Right renal cortex interstitium (tissue), 3 donors: ENCODE measurements around the gene PANX2. TPM values are rescaled to one million over a fixed set of nuclear protein-coding genes. Genes with fewer than 3 reads are reported as not detected.

Experiments
- DNase-seq, 3 donors: peaks; one replicate each; pipeline ENCODE4 v3.0.0-alpha.2; 2013; ENCODE audit warnings: low read depth in 3 of 3, low spot score in 2 of 3
- polyA plus RNA-seq, 3 donors: library from polyadenylated mRNA; unstranded; fragments of 120-200 nt; gene quantifications; one replicate each; pipeline ENCODE4 v1.2.1, GENCODE V29; 2013; ENCODE audit not compliant: insufficient read length in 3 of 3

PANX2 gene
- polyA plus RNA-seq, 3 donors = 0.65 to 1.5 (median 1.1) TPM

DNA sequence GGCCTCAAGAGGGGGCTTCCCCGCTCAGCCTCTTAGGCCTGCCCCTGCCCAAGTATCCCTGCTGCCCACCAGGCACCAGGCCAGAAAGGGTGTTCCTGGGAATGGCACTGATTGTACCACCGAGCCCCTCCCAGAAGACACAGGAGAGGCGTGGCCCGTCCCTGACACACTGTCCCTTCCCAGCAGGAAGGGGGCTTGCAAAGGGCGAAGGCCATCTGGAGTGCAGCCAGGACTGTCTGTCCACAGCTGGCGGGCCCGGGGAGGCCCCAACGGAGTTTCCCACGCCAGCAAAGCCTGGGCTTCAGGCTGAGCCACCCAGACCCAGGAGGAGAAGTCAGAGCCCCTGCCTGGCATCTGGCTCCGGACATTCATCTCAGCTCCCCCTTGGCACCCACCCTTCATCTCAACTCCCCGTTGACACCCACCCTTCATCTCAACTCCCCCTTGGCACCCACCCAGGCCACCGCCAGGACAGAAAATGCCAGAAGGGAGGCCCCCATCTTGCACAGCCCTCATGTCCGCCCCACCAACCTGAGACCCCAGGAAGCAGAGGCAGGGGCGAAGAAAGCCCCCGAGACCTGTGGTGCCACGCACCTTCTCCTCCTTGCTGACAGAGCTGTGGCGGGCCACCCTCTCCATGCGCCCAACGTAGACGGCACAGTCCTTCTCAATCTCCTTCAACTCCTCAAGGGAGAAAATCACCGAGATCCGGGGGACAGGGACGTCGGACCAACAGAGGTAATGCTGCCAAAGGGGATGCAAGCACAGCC lies 54.9 kb downstream of the PANX2 start:
- DNase-seq = no peak

DNA sequence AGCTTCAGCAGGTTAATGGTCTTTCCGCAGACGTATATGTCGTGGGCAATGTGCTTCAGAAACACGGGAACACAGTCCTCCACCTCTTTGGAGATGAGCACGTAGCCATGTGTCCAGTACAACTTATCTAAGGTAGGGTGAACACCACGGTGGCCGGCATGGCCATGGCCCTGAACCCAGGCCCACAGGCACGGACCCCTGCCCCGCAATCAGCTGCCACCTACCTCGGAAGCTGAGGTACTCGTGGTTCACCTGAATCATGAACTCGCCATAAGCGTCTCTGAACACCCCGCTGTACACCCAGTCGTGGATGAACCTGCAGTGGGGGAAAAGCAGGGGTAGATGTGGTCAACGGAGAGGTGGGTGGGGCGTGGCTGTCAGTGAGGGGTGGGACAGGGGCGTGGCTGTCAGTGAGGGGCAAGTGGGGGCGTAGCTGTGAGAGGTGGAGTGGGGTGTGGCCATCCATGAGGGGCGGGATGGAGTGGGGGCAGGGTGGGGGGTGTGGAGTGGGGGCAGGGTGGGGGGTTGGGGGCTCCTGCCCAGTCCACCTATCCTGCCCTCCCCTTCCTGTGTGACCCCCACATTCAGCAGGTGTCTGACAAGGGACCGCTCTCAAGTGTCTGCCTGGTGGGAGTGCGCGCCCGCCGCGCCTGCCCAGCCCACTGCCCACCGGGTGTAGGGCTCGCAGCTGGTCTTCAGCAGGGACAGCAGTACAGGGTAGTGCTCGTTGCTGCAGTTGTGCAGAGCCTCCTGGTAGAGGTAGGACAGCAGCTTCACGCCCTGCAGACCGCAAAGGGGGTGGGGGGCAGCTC lies 55.7 kb downstream of the PANX2 start:
- no peak for DNase-seq

DNA sequence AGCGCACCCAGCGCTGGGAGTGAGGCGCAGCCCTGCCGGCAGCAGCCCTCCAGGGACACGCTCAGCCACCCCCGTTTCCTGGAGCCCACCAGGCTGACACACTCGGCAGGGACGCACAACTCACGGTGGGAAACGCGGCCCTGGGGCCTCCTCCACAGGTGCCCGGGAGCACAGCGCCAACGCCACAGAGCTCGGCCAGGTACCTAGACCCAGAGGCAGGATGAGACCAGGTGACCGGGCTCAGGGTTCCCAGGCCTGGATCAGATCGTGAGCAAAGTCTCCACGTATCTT lies 56.3 kb downstream of the PANX2 start:
- no peak for DNase-seq

DNA sequence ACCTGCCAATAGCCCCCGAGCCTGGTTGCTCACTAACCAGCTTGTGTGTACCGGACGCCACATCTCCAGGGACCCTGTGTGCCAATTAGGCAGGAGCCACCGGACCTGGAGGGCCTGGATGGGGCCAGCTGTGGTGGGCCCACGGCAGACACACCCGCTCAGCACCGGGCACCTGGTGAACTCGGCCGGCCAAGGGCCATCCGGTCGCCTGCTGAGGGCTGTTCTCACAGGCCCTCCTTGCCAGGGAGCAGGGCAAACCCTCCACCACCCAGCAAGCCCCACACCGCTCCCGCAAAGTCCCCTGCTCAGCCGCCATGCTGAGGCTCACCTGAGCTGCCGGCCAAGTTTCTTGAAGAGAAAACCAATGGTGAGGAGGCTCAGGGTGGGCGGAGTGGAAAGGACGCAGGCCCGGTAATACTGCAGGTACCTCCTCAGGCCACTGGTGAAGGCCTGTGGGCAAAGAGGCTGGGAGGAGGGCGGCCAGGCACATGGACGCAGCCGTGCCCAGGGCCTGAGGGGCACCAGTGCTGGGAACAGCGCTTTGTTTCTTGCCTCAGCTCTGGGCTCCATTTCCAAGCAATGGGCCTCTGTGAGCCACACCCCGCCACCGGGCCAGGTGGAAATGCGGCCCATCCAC lies 57.2 kb downstream of the PANX2 start:
- no peak for DNase-seq

DNA sequence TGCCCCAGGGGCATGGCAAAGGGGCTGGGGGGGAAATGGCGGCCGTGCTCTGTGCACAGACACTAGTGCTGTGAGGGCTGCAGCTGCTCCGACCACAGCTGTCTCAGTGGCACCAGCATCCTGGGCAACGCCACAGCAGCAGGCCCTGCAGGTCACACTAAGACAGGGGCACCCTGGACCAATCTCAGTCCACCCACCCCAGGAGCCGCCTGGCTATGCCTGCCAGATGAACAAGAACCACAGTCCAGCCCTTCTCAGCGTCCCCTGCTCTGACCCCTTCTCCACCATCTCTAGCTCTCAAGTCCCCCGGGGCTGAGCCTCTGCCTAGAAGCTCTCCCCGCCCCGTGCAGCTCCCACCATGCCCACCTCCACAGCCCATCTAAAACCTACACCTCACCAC lies 57.8 kb downstream of the PANX2 start:
- no peak for DNase-seq

DNA sequence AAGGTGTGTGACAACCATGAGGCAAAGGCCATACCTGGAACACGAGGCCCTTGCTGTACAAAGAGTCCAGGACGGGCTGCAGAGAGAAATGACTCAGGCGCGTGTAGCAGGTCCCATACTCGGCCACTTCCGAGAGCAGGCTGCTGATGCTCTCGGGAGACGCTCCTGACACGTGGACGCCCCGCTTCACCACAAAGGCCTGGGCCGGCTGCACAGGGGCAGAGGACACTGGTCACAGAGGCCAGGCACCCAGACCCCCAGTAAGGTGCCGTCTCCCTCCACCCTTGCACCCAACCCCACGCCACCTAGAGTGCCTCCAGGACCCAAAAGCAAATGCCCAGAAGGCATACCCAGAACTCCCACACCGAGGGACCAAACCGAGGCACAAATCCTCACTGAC lies 58.8 kb downstream of the PANX2 start:
- no peak for DNase-seq

Other genes starting within 250 kb of the PANX2 start
- 10 to 100 TPM; 12.4 to 16.2 (median 14.5) TPM for gene PIM3, start 210.0 kb upstream of the PANX2 start, polyA plus RNA-seq
- gene IL17REL, start 158.0 kb upstream of the PANX2 start, polyA plus RNA-seq = under 1 TPM in 1 of 3 donors, not detected in 2; 0.03 TPM
- not detected for gene TTLL8, start 112.4 kb upstream of the PANX2 start, polyA plus RNA-seq
- 1 to 10 TPM in 1 of 3 donors, under 1 TPM in 2; 0.64 to 1.0 (median 0.90) TPM for gene MLC1, start 85.3 kb upstream of the PANX2 start, polyA plus RNA-seq
- gene MOV10L1, start 80.7 kb upstream of the PANX2 start, polyA plus RNA-seq = 1 to 10 TPM in 1 of 3 donors, under 1 TPM in 2; 0.49 to 1.0 (median 0.85) TPM
- gene TRABD, start 15.2 kb downstream of the PANX2 start, polyA plus RNA-seq = 10 to 100 TPM; 17.1 to 20.7 (median 17.8) TPM
- 10 to 100 TPM; 13.9 to 18.3 (median 14.8) TPM for gene SELENOO, start 30.3 kb downstream of the PANX2 start, polyA plus RNA-seq
- 10 to 100 TPM; 26.4 to 28.3 (median 28.1) TPM for gene TUBGCP6, start 74.3 kb downstream of the PANX2 start, polyA plus RNA-seq
- 10 to 100 TPM; 13.2 to 15.8 (median 13.7) TPM for gene HDAC10, start 80.5 kb downstream of the PANX2 start, polyA plus RNA-seq
- gene MAPK12, start 91.0 kb downstream of the PANX2 start, polyA plus RNA-seq = 10 to 100 TPM in 1 of 3 donors, 1 to 10 TPM in 2; 9.1 to 10.9 (median 9.9) TPM
- 1 to 10 TPM; 6.1 to 7.9 (median 6.4) TPM for gene MAPK11, start 99.6 kb downstream of the PANX2 start, polyA plus RNA-seq
- 100 to 1,000 TPM; 193 to 218 (median 204) TPM for gene PLXNB2, start 136.9 kb downstream of the PANX2 start, polyA plus RNA-seq
- 10 to 100 TPM in 2 of 3 donors, 1 to 10 TPM in 1; 9.0 to 12.0 (median 11.2) TPM for gene DENND6B, start 156.3 kb downstream of the PANX2 start, polyA plus RNA-seq
- gene PPP6R2, start 172.6 kb downstream of the PANX2 start, polyA plus RNA-seq = 10 to 100 TPM; 29.8 to 31.5 (median 31.5) TPM